GOT3 (cell line): ENCODE results near the gene PTPRD.
"Not testable (repeated sequence)": the region's sequence is repeated elsewhere in the genome, so short reads cannot be mapped to it uniquely, and the experiment has no call there.

Experiments
- DNase-seq: peaks from one replicate; lab custom pipeline; 2025; ENCODE audit warnings: mixed read lengths; lab: John Stamatoyannopoulos, UW

The PTPRD gene

DNA sequence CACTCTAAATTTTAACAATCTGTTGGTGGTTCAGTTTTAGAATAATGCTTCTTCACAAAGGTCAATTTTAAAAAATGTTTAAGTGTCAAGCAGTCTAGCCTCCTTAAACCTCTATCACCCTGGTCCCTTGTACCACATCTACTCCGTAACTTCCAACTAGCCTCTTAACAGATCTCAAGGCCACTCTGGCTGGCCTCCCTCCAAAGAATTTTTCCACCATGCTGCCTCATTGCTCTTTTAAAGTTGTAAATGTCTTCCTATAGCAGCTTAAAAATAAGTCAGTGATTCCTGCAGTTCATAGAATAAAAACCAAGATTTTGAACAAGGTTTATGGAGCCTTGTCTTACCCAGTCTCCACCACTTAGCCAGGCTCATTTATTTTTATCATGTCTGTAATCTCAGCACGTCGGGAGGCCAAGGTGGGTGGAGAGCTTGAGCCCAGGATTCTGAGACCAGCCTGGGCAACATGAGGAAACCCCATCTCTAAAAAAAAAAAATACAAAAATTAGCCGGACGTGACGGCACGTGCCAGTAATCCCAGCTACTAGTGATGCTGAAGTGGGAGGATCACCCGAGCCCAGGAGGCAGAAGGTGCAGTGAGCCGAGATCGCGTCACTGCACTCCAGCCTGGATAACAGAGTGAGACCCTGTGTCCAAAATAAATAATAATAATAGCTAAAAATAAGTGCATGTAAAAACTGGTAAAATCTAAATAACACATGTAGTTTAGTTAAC is 1888.4 kb downstream of the PTPRD start:
- no peak for DNase-seq

DNA sequence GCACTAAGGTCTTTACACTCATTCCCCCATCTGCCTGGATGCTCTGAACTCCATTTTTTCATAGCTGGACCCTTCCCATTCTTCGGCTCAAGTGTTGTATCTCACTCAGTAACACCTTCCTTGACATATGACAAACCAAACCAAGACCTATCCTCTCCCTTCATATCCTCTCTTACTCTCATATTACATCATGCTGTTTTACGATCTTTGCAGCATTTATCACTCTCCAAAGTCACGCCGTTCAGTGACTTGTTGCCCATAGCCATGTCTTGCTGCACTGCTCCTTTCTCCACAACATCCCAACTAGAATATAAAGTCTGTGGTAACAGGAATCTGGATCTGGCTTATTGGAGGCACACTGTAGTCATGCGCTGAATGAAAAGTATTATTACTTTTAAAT is 1889.6 kb downstream of the PTPRD start:
- DNase-seq: no peak

DNA sequence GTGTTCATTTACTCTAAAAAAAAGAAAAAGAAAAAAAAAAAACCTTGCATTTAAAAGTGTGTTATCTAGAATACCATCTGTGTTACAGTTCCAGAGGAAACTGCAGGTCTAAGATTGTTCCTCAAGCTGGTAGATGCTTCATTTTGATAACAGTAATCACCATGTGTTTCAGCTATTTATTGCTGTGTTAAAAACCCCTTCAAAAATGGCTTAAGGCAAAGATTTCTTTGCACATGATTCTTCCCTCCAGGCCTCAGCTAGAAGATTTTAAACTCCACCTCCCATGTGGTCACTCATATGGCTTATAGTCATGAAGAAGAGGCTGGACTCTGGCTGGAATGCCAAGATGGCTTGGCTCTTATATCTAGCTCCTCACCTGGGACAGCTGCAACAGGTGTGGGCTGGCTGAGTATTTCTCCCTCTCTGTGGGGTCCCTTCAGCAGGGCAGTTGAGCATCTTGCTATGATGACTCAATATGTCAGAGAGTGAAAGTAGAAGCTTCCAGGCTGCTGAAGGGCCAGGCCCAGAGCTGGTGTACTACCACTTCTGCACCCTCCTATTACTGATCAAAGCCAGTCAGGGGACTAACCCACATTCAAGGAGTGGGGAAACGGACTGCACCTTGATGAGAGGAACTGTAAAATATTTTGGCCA is 1892.8 kb downstream of the PTPRD start:
- no peak for DNase-seq

DNA sequence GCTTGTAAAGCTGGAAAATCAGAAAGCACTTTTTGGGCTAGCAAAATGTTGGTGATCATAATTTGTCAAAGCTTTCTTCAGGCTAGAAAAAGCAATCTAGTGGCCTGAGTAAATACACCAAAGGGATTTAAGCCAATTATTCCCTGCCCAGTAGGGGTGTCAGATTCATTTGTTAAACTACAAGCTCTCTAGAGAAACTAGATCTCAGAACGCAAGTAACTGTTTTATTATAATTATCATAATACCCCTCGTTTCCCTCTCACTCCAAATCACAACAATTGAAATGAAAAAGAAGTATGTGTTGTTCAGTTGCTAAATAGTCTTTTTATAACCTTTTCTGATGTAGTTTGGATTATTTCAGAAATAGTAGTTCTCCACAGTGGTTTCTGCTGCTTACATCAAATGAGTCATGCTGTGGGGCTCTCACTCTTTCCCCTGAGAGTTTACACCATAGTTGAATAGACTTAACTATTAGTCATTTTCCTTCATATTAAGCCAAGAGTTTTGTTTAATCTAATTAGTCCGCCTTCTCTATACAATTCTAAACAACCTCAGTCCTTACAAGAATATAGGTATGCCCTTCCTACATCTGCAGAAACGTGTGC is 1894.6 kb downstream of the PTPRD start:
- no peak for DNase-seq

DNA sequence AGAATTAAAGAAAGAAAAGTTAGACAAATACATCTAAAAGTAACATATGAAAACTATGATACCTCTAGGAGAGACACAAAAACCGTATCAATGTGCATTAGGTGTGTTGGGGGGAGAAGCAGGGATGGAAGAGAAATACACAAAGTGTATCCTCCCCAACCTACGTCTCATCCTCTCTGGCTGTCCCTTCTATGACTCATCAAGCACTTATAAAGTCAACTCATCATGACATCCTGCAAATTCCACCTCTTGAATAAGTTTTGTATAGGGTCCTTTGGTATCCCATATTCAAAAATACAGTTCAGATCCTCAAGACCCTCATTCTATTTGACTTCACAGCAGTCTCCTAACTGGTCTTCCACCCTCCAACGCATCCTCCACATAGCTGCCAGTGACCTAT is 1895.7 kb downstream of the PTPRD start:
- no peak for DNase-seq

DNA sequence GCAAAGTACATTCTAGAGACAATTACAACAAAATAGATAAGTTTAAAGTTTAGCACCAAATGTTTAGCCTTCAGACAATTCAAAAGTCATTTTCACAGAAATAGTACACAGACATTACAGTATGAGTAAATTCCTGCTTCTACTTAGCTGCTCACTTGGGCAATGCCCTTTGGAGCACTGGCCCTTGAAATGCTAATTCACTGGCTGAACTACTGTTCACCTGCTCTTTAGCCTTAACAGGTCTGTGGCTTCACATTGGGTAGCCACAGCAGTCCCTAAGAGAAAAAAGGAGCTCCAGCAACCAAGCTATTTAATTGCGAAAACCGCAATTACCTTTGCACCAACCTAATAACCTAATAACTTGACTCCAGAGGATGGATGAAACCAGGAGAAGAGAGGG is 1897.0 kb downstream of the PTPRD start:
- DNase-seq: no peak

DNA sequence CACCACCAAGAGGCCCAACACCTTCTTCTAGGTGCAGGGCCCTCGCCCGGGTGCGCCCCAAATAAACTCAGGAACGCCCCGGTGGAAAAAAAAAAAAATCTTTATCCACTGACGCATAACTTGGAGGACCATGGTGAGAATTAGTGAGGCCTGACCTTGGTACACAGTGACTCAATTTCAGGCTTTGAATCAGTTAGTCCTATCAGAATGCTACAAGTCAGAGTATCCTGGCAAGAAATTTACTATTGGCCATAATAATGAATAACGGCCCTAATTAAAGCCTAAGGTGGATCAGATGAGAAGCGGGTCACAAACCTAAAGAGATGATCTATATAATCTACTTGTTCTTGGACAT is 1899.0 kb downstream of the PTPRD start:
- no peak for DNase-seq

DNA sequence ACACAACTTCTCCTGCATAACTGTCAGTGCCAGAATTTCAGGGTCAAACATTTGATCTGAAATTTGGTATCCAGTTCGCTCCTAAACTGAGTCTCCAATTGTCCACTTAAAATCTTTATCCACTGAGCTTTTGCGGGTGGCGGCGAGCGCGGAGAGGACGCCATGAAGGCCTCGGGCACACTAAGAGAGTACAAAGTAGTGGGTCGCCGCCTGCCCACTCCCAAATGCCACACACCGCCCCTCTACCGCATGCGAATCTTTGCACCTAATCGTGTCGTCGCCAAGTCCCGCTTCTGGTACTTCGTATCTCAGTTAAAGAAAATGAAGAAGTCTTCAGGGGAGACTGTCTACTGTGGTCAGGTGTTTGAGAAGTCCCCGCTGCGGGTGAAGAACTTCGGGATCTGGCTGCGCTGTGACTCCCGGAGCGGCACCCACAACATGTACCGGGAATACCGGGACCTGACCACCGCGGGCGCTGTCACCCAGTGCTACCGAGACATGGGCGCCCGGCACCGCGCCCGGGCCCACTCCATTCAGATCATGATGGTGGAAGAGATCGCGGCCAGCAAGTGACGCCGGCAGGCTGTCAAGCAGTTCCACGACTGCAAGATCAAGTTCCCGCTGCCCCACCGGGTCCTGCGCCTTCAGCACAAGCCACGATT is 1899.5 kb downstream of the PTPRD start:
- no peak for DNase-seq

DNA sequence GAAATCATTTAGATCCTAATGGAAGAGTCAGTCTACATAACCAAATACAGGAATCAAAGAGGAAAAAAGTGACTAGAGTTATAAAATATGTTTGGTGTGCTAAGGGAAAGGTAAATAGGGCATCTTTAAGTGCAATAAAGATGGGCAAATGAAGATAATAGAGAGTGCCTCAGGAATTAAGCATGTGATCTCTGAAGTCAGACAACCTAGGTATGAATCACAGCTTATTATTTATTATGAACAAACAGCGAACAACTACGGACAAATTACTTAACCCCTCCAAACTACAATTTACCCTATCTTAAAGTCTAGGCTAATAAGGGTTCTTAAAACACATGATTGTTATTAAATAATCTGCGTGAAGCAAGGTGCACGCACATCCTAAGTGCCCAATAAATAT is 1903.1 kb downstream of the PTPRD start:
- DNase-seq: no peak

DNA sequence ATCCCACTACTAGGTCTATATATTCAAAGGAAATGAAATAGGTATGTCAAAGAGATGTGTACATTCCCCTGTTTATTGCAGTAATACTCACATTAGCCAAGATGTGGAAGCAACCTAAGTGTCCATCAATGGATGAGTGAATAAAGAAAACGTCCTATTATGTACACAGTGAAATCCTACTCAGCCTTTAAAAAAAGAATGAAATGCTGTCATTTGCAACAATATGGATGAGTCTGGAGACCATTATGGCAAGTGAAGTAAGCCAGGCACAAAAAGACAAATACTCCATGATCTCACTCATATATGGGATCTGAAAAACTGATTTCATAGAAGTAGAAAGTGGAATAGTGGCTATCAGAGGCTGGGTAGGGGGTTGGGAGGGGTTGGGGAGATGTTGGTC is 1904.1 kb downstream of the PTPRD start:
- no peak for DNase-seq

DNA sequence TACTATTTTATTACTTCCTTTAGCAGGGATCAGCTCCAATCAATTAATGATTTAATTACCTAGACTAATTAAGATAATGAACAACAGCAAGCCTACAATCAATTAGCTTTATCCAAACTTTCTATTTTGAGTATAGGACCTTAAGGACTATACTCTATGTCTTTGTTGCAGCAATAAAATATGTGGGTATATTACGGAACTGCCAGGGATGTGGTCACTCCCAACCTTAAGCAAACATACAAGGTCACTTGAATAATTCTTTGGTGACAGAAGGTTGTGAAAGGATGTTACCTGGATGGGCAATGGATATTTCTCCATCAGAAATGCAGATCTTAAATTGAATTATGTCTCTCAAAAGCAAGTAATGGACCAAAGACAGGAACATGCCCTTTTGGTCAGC is 1905.8 kb downstream of the PTPRD start:
- DNase-seq: no peak

DNA sequence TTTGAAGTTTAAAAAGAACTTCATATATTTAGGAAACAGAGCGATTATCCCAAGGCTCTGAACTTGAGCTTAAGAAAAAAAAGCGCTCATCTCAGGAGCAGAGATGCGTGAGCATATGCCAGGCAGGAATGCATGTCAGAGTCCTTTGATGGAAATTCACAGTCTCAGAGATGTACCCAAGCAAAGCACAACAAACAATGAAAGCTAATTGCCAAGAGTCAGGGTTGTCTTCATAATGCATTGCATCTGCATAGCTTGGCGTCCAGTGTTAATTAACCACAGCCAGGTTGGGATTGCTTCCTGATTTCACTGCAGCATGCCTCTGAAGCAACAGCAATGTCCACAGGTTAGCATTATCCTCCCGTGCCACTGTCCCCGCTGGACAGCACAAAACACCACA is 1906.3 kb downstream of the PTPRD start:
- DNase-seq: no peak

DNA sequence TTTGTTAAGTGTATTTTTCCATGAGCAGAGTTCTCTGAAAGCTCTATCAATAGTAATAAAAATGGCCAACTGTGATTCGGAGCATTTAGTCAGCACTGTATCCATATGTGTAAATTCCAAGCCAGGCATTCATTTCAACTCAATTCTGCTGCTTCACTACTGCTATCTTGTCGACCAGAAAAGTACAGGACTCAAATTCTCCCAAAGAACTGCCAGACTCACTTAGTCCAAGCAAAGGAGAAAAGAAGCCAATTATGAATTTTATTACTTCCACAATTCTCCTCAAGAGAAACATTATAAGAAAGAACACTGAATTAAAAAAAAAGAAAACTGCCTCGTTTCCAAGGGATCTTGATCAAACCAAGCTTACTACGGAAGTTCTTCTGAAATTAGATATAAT is 1906.9 kb downstream of the PTPRD start:
- no peak for DNase-seq

DNA sequence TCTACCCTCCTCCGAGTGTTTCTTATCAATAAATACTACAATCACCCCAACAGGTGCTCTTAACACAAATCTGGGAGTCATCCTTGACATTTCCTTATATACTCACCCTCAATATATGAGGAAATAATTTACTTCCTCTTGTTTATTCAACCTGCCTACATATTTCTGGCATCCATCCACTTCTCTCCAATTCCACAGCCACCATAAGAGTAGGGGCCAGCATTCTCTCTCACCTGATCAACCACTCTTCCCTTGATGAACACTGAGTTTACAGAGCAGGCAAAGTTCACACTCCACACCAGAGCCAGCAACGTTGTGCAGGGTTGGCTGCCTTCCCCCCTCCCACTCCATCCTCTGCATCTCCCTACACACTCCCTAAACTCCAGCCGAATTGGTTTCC is 1908.9 kb downstream of the PTPRD start:
- no peak for DNase-seq

DNA sequence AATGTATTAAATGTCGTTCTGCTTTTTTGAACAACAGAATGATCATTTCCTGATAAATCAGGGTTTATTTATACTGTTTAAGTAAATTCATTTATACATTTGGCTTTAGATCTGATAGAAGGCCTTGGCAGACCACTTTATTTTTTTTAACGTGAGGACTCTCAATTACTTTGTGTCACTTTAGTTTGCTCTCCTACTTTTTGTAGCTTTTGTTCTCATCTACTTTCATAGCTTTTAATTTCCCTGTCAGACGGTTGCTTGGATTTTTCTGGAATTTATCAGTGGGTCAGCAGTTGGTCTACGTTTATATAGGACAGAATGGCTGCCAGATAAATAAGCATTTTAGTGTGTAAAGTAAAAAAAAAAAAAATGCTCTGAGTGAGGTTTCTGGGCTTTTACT is 1910.9 kb downstream of the PTPRD start:
- no peak for DNase-seq

DNA sequence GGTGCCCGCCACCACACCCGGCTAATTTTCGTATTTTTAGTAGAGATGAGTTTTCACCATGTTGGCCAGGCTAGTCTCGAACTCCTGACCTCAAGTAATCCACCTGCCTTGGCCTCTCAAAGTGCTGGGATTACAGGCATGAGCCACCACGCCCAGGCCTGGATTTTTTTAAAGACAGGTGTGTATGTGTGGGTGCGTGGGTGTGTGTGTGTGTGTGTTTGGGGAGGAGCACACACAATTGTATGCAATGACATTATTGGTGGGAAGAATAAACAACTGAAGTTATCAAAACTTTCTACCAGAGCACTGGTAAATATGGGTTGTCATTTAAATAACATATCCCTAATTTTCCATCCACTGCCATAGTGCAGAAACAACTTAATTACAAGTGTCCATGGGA is 1915.2 kb downstream of the PTPRD start:
- not testable (repeated sequence) for DNase-seq

DNA sequence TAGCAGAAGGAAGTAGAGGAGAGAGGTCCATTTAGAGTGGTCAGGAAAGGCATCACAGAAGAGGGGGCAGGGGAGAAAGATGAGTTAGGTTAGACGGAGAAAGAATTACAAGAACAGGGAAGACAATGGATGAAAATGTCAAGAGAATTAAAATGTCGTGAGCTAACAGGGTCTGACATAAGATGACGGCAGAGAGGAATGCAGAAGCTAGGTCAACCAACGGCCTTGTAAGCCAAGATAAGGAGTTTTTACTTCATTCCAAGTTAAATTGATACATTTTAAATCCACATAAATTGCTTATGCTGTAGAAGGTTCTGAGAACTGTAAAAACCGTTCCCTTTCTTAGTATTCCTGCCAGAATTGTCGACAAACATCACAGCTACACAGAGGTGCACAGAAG is 1916.3 kb downstream of the PTPRD start:
- DNase-seq: no peak

DNA sequence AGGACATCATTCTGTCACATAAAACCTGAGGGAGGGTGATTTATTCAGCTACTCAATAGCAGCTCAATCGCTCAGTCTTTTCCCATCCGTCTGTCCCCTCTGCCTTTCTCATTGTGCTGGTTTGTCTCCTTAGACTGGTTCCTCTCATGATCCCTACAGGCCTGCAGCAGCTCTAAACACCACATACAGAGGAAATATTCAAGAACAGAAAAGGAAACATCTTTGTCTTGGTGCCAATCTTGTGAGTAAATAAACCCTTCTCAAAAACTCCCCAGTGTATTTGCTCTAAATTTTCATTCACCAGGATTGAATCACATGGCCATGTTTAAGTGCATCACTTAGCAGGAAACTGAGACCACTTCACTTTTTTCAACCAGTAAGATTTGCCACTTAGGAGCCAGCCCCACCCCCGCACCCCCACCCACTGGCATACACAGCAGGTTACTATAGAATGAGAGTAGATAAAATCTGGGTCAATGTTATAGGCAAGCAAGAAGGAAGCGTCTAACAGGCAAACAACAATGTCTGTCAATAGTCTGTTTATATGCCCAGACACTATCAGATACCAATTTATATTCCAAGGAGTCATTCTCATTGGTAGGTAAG is 1917.7 kb downstream of the PTPRD start:
- DNase-seq: no peak

DNA sequence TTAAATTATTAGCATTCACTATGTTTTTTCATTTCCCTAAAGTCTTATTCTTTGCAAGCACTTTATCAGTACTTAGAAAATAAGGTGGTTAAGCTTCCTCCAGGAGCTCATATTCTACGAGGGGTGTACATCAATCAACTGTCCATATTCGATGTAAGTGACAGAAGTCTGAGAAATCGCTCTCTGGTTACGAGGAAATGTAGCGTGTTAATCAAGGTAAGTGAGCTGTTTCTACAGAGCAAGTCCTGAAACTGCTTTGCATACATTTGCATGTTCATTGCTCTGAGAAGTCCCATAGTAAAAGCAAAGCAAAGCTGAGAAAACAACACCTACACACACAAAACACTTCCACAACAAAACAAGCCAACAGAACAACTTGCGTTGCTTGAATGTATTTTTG is 1919.3 kb downstream of the PTPRD start:
- DNase-seq: no peak

DNA sequence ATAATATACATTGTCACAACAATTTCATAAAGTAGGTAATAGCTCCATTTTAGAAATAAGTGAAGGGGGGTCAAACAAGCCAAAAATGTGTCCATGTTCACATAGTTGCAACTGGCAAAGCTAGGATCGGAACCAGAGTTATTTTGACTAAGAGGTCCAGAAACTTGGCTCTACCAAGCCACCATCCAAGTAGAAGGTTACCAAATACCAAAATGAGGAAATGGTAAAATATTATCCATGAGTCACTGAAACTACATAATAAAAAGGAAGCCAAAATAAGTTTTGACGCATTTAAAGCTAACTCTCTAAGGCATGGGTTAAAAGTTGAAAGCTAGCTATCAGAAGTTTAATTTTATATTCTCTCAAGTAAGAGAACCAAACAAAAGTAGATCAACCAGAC is 1926.3 kb downstream of the PTPRD start:
- DNase-seq: no peak

DNA sequence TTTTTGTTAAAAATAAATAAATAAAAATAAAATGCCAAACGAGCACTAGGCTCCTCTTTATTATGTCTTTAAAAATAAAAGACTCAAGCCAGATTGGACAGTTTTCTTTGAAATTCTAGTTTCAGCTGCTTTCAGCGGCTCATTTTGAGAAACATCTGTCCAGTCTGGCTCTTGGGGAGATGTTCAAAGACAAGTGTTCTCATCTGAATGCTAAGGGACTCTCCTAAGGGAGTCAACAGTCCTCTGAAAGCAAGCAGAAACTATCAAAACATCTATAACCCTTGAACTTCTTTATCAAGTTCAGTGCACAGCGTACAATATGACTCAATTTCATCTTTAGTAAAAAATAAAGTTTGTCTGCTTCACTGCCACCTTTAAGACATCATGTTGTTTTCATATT is 1927.0 kb downstream of the PTPRD start:
- DNase-seq: no peak

DNA sequence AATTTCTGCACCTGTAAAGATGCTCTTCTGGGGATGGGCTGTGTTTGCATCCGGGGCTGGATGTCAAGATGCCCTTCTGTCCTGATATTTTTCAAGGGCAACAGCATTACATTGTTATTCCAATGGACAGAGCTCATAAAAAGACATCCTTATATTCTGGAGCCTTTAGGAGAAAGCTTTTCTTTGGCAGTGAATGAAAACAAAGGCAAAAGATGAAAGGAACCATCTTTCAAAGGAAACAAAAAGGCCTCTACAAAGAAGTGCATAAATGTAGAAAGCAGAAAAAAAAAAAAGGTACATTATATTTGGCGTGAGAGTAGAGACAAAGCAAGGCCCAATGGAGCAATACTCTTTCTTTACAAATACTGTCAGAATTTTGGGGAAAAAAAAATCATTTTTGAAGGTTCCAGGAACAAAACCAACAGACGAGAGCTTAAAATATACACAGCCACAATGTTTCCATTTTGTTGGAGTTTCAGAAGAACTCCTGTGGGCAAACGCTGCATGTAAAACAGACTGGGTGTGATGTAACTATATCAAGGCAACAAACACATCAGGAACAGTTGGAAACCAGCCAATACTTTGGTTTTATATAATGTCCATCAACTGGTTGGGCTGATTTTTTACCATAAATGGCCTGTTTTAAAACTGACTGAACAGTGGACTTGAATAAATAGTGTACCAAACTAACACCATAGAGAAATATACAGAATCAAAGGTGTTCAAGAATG is 1927.7 kb downstream of the PTPRD start:
- DNase-seq: no peak
